ENCODE data around the gene SEMA3A. TPM values are rescaled to one million over a fixed set of nuclear protein-coding genes. Genes with fewer than 3 reads are reported as not detected.

SEMA3A gene
- total and polyA plus RNA-seq, 2 experiments from 2014 or later, result 24.5 to 48.4 TPM

- Histone ChIP-seq H3K27ac (no peak overlapping the region), H2AFZ (0 out of 2 replicates have a peak overlapping the region, but pooled peaks have one; percentile 6), H3K9me3 (ENCODE audit: low read depth) (no peaks in the 10 kb centered on the region), H3K9ac (no peak overlapping the region), H3K36me3 (ENCODE audit: low read depth) (no peaks in the 10 kb centered on the region), H3K9me2 (ENCODE audit: insufficient read depth) (no peaks in the 10 kb centered on the region), H3K79me2 (ENCODE audit: insufficient read depth) (no peaks in the 10 kb centered on the region), H4K20me1 (ENCODE audit: insufficient read depth) (no peaks in the 10 kb centered on the region), H3K4me1 (ENCODE audit: insufficient read depth) (no peaks in the 10 kb centered on the region), H3K4me3 (no peak overlapping the region), H3F3A (ENCODE audit: insufficient read depth) (no peaks in the 10 kb centered on the region), H3K4me2 (ENCODE audit: unreplicated experiment) (no peak overlapping the region), H3K27me3 (replicated peaks; ENCODE audit: insufficient read depth) (no peaks in the 10 kb centered on the region)
- in situ Hi-C loops (cut with MboI), result no loop called here
- WGBS, 2 experiments (ENCODE audit: low coverage in 1 of 2, low lambda C conversion rate in 2 of 2, missing lambda C conversion rate in 2 of 2), result 70 to 73% methylated on average over 4 of the region's 4 CpGs
- TF ChIP-seq EZH2 (IDR thresholded peaks at IDR 0.05; ENCODE audit: insufficient read depth, poor library complexity, severe bottlenecking) (no peak), EZH2phosphoT487 (IDR thresholded peaks at IDR 0.05; ENCODE audit: insufficient read depth, low read depth) (no peak)
- DNase-seq, result no peak
Measured at GRCh38 chr7:83984076-83984475, 210.5 kb downstream of the SEMA3A start.

GRCh38 chr7:83983606-83984005, 211.0 kb downstream of the SEMA3A start:
- no peak for DNase-seq
- in situ Hi-C loops (cut with MboI), result no loop called here
- Histone ChIP-seq H3K79me2 (ENCODE audit: insufficient read depth) (no peaks in the 10 kb centered on the region), H3K9me2 (ENCODE audit: insufficient read depth) (no peaks in the 10 kb centered on the region), H3K27me3 (replicated peaks; ENCODE audit: insufficient read depth) (no peaks in the 10 kb centered on the region), H3K4me1 (ENCODE audit: insufficient read depth) (no peaks in the 10 kb centered on the region), H3K36me3 (ENCODE audit: low read depth) (no peaks in the 10 kb centered on the region), H4K20me1 (ENCODE audit: insufficient read depth) (no peaks in the 10 kb centered on the region), H3K9me3 (ENCODE audit: low read depth) (no peaks in the 10 kb centered on the region), H3K9ac (no peak overlapping the region), H3F3A (ENCODE audit: insufficient read depth) (no peaks in the 10 kb centered on the region), H2AFZ (0 out of 2 replicates have a peak overlapping the region, but pooled peaks have one; percentile 6), H3K4me3 (no peak overlapping the region), H3K4me2 (ENCODE audit: unreplicated experiment) (no peak overlapping the region), H3K27ac (no peak overlapping the region)
- TF ChIP-seq EZH2 (IDR thresholded peaks at IDR 0.05; ENCODE audit: insufficient read depth, poor library complexity, severe bottlenecking), result no peak
- no peak for TF ChIP-seq EZH2phosphoT487 (IDR thresholded peaks at IDR 0.05; ENCODE audit: insufficient read depth, low read depth)
- WGBS, 2 experiments (ENCODE audit: low coverage in 1 of 2, low lambda C conversion rate in 2 of 2, missing lambda C conversion rate in 2 of 2), result 35 to 38% methylated on average over 1 of the region's 1 CpG

DNA sequence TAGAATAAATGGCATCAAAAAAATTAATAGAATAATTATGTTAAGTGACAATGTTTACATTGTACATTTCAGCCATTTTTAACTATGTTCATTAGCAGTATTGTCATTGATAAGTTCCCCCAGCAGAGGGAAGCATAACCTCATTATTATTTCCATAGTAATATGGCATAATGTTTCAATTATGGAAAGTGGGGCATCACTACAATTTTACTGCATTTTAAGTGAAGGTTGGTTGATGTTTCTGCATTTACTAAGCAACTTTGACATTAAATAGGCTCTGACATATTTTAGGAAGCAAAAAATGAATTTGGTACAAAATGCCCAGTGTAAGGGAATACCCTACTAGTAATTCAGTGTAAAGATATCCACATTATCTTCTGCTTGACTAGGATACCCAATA, 218.3 kb downstream of the SEMA3A start:
- Histone ChIP-seq H4K20me1 (ENCODE audit: insufficient read depth) (no peaks in the 10 kb centered on the region), H3K4me3 (no peak overlapping the region), H3K36me3 (ENCODE audit: low read depth) (no peaks in the 10 kb centered on the region), H3K27ac (no peak overlapping the region), H3K4me2 (ENCODE audit: unreplicated experiment) (no peak overlapping the region), H3K9me2 (ENCODE audit: insufficient read depth) (no peaks in the 10 kb centered on the region), H2AFZ (peak overlapping the region; percentile 20; the same call in 1 of the 2 replicates), H3K79me2 (ENCODE audit: insufficient read depth) (no peaks in the 10 kb centered on the region), H3F3A (ENCODE audit: insufficient read depth) (no peaks in the 10 kb centered on the region), H3K27me3 (replicated peaks; ENCODE audit: insufficient read depth) (no peaks in the 10 kb centered on the region), H3K4me1 (ENCODE audit: insufficient read depth) (no peaks in the 10 kb centered on the region), H3K9me3 (ENCODE audit: low read depth) (no peaks in the 10 kb centered on the region), H3K9ac (no peak overlapping the region)
- peak; percentile 60 for DNase-seq
- no peak for TF ChIP-seq EZH2phosphoT487 (IDR thresholded peaks at IDR 0.05; ENCODE audit: insufficient read depth, low read depth)
- no peak for TF ChIP-seq EZH2 (IDR thresholded peaks at IDR 0.05; ENCODE audit: insufficient read depth, poor library complexity, severe bottlenecking)
- in situ Hi-C loops (cut with MboI), result no loop called here

DNA sequence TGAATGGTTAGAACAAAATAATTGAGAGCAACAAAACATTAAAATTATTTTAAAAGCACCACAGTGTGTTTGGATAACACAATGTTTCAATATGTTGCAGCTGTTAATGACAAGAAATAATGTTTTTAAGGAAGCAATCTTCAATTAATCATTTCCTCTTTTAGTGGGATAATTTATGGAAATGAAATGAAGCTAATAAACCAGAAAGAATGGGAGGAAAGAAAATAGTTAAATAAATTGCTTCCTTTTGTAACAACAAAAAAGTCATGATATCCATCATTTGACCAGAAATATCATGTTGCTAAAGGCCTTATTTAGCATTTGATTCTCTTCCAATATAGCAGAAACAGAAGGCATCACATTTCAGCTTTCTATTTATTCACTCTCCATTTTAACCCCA, 224.5 kb downstream of the SEMA3A start:
- Histone ChIP-seq H3K9me3 (ENCODE audit: low read depth) (no peaks in the 10 kb centered on the region), H3F3A (ENCODE audit: insufficient read depth) (no peaks in the 10 kb centered on the region), H2AFZ (no peak overlapping the region), H3K9me2 (ENCODE audit: insufficient read depth) (no peaks in the 10 kb centered on the region), H3K27ac (no peak overlapping the region), H3K79me2 (ENCODE audit: insufficient read depth) (no peaks in the 10 kb centered on the region), H3K4me3 (no peak overlapping the region), H3K4me1 (ENCODE audit: insufficient read depth) (no peaks in the 10 kb centered on the region), H3K9ac (no peak overlapping the region), H3K36me3 (ENCODE audit: low read depth) (no peaks in the 10 kb centered on the region), H3K4me2 (ENCODE audit: unreplicated experiment) (no peak overlapping the region), H3K27me3 (replicated peaks; ENCODE audit: insufficient read depth) (no peaks in the 10 kb centered on the region), H4K20me1 (ENCODE audit: insufficient read depth) (no peaks in the 10 kb centered on the region)
- no peak for DNase-seq
- TF ChIP-seq EZH2 (IDR thresholded peaks at IDR 0.05; ENCODE audit: insufficient read depth, poor library complexity, severe bottlenecking) (no peak), EZH2phosphoT487 (IDR thresholded peaks at IDR 0.05; ENCODE audit: insufficient read depth, low read depth) (no peak)
- in situ Hi-C loops (cut with MboI), result loop anchor here (25.0 kb wide), 1 partner anchor 492 kb away; no protein-coding TSS in a partner anchor

- H3K36me3 ChIP-seq (ENCODE audit: low read depth), result no peaks in the 10 kb centered on the region
Measured at GRCh38 chr7:83964318-83964717, 230.3 kb downstream of the SEMA3A start.

More at GRCh38 chr7:83964318-83964717, 230.3 kb downstream of the SEMA3A start:
- no peak for TF ChIP-seq EZH2 (IDR thresholded peaks at IDR 0.05; ENCODE audit: insufficient read depth, poor library complexity, severe bottlenecking)
- H3K9me3 ChIP-seq (ENCODE audit: low read depth), result no peaks in the 10 kb centered on the region
- no peaks in the 10 kb centered on the region for H3K27me3 ChIP-seq (replicated peaks; ENCODE audit: insufficient read depth)
- no peak overlapping the region for H3K27ac ChIP-seq
- H3K9me2 ChIP-seq (ENCODE audit: insufficient read depth), result no peaks in the 10 kb centered on the region
- in situ Hi-C loops (cut with MboI), result loop anchor here (25.0 kb wide), 1 partner anchor 498 kb away; no protein-coding TSS in a partner anchor
- H3K4me3 ChIP-seq, result no peak overlapping the region
- H3F3A ChIP-seq (ENCODE audit: insufficient read depth), result no peaks in the 10 kb centered on the region
- no peaks in the 10 kb centered on the region for H3K4me1 ChIP-seq (ENCODE audit: insufficient read depth)
- no peak for DNase-seq
- no peaks in the 10 kb centered on the region for H4K20me1 ChIP-seq (ENCODE audit: insufficient read depth)
- H2AFZ ChIP-seq, result no peak overlapping the region
- no peak overlapping the region for H3K9ac ChIP-seq
- H3K79me2 ChIP-seq (ENCODE audit: insufficient read depth), result no peaks in the 10 kb centered on the region
- no peak overlapping the region for H3K4me2 ChIP-seq (ENCODE audit: unreplicated experiment)

Data from GM23248 (cell line).